ENCODE measurements around the gene PLAAT1. TPM values are rescaled to one million over a fixed set of nuclear protein-coding genes. Genes with fewer than 3 reads are reported as not detected.

The PLAAT1 gene
- polyA plus RNA-seq, 1 donor from 2014 or later = 10.7 TPM

DNA sequence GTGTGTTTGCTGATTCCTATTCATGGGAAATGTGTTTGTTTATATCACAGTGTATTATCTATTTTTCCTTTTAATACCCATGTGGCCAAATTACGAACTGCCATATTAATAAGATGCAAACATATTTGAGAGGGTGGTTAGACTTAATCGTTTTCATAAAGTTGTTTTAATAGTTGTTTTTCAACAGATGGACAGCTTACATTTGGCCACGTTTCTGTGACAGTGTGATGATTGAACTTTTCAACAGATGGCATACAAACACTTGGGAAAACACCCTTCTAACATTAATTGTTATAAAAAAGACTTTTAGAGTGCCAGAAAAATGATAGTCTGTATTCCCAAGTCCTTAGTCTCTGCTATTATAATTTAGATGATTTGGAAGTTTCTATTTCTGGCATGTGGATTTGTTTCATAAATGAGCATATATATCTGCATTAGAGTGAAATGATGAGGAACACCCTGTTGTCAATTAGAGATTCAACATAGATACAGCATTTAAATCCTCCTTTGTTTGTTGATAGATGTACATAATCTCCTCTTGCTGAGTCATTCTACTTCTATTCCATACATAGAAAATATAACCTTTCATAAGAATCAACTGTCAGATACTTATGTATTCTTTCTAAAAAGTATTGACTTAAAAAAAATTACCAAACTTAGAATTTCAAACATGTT lies 13.1 kb downstream of the PLAAT1 start:
- Histone ChIP-seq H3K27ac (ENCODE audit: low read length) (no peak overlapping the region), H3K4me2 (ENCODE audit: low read length) (no peak overlapping the region), H3K9me2 (ENCODE audit: insufficient read depth, low read length) (no peaks in the 10 kb centered on the region), H3K9me3 (ENCODE audit: low read length) (no peaks in the 10 kb centered on the region), H4K20me1 (ENCODE audit: insufficient read depth) (no peaks in the 10 kb centered on the region), H3K36me3 (ENCODE audit: insufficient read depth, low read length) (no peaks in the 10 kb centered on the region), H2AFZ (ENCODE audit: low read depth, low read length) (no peak overlapping the region), H3K9ac (ENCODE audit: low read length) (no peak overlapping the region), H3F3A (ENCODE audit: insufficient read depth, low read length, poor library complexity, severe bottlenecking) (no peaks in the 10 kb centered on the region), H3K79me2 (replicated peaks; ENCODE audit: insufficient read depth, low read length) (no peaks in the 10 kb centered on the region), H3K27me3 (ENCODE audit: insufficient read depth, low read depth, low read length) (no peaks in the 10 kb centered on the region), H3K4me3 (ENCODE audit: low read length) (no peak overlapping the region)
- TF ChIP-seq EP300 (conservative IDR thresholded peaks at IDR 0.05; ENCODE audit: poor library complexity, severe bottlenecking) = no peak
- TF ChIP-seq POLR2AphosphoS5 (IDR thresholded peaks at IDR 0.05) = no peak
- no peak for TF ChIP-seq EZH2 (IDR thresholded peaks at IDR 0.05; ENCODE audit: borderline replicate concordance, insufficient read depth, low read length, poor library complexity, severe bottlenecking)
- no peak for TF ChIP-seq RAD21 (conservative IDR thresholded peaks at IDR 0.05)
- TF ChIP-seq, protein P1, sequence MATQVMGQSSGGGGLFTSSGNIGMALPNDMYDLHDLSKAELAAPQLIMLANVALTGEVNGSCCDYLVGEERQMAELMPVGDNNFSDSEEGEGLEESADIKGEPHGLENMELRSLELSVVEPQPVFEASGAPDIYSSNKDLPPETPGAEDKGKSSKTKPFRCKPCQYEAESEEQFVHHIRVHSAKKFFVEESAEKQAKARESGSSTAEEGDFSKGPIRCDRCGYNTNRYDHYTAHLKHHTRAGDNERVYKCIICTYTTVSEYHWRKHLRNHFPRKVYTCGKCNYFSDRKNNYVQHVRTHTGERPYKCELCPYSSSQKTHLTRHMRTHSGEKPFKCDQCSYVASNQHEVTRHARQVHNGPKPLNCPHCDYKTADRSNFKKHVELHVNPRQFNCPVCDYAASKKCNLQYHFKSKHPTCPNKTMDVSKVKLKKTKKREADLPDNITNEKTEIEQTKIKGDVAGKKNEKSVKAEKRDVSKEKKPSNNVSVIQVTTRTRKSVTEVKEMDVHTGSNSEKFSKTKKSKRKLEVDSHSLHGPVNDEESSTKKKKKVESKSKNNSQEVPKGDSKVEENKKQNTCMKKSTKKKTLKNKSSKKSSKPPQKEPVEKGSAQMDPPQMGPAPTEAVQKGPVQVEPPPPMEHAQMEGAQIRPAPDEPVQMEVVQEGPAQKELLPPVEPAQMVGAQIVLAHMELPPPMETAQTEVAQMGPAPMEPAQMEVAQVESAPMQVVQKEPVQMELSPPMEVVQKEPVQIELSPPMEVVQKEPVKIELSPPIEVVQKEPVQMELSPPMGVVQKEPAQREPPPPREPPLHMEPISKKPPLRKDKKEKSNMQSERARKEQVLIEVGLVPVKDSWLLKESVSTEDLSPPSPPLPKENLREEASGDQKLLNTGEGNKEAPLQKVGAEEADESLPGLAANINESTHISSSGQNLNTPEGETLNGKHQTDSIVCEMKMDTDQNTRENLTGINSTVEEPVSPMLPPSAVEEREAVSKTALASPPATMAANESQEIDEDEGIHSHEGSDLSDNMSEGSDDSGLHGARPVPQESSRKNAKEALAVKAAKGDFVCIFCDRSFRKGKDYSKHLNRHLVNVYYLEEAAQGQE (IDR thresholded peaks at IDR 0.05; ENCODE audit: borderline replicate concordance) = no peak
- TF ChIP-seq, protein P2, sequence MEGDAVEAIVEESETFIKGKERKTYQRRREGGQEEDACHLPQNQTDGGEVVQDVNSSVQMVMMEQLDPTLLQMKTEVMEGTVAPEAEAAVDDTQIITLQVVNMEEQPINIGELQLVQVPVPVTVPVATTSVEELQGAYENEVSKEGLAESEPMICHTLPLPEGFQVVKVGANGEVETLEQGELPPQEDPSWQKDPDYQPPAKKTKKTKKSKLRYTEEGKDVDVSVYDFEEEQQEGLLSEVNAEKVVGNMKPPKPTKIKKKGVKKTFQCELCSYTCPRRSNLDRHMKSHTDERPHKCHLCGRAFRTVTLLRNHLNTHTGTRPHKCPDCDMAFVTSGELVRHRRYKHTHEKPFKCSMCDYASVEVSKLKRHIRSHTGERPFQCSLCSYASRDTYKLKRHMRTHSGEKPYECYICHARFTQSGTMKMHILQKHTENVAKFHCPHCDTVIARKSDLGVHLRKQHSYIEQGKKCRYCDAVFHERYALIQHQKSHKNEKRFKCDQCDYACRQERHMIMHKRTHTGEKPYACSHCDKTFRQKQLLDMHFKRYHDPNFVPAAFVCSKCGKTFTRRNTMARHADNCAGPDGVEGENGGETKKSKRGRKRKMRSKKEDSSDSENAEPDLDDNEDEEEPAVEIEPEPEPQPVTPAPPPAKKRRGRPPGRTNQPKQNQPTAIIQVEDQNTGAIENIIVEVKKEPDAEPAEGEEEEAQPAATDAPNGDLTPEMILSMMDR (IDR thresholded peaks at IDR 0.05; ENCODE audit: poor library complexity, severe bottlenecking) = no peak
- TF ChIP-seq SMC3 (conservative IDR thresholded peaks at IDR 0.05; ENCODE audit: poor library complexity) = no peak
- TF ChIP-seq TAF1 (IDR thresholded peaks at IDR 0.05; ENCODE audit: low read depth) = no peak
- no peak for TF ChIP-seq MXI1 (conservative IDR thresholded peaks at IDR 0.05; ENCODE audit: poor library complexity, severe bottlenecking)

DNA sequence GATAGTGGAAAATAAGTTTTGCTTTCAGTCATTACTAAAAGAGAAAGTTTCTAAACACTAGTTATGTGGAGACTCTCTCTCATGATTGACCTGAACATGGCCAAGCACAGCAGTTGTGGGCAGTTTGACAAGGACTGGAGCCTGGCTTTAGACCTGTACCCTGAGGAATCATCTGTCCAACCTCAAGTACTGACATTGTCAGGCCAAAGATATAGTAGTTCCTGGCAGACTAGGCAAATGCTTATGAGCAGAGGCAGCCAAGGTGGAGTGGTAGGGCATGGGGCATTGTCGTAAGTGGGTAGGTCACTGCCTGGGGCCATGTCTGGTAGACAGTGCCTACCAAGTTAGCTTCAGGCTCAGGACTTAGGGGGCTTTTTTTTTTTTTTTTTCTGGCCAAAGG lies 20.9 kb downstream of the PLAAT1 start:
- H4K20me1 ChIP-seq (ENCODE audit: insufficient read depth) = no peaks in the 10 kb centered on the region

More for the DNA sequence above, 20.9 kb downstream of the PLAAT1 start:
- Histone ChIP-seq H3K4me2 (ENCODE audit: low read length) (no peak overlapping the region), H3F3A (ENCODE audit: insufficient read depth, low read length, poor library complexity, severe bottlenecking) (no peaks in the 10 kb centered on the region), H3K4me3 (ENCODE audit: low read length) (no peak overlapping the region), H2AFZ (ENCODE audit: low read depth, low read length) (no peak overlapping the region), H3K9ac (ENCODE audit: low read length) (no peak overlapping the region), H3K36me3 (ENCODE audit: insufficient read depth, low read length) (no peaks in the 10 kb centered on the region), H3K9me3 (ENCODE audit: low read length) (no peaks in the 10 kb centered on the region), H3K9me2 (ENCODE audit: insufficient read depth, low read length) (no peaks in the 10 kb centered on the region), H3K79me2 (replicated peaks; ENCODE audit: insufficient read depth, low read length) (no peaks in the 10 kb centered on the region), H3K27me3 (ENCODE audit: insufficient read depth, low read depth, low read length) (no peaks in the 10 kb centered on the region), H3K27ac (ENCODE audit: low read length) (no peak overlapping the region)
- TF ChIP-seq, protein P1 (IDR thresholded peaks at IDR 0.05; ENCODE audit: borderline replicate concordance) = no peak
- no peak for TF ChIP-seq RAD21 (conservative IDR thresholded peaks at IDR 0.05)
- TF ChIP-seq EZH2 (IDR thresholded peaks at IDR 0.05; ENCODE audit: borderline replicate concordance, insufficient read depth, low read length, poor library complexity, severe bottlenecking) = no peak
- TF ChIP-seq POLR2AphosphoS5 (IDR thresholded peaks at IDR 0.05) = no peak
